ENCODE data around the gene AJAP1.

Gene AJAP1

DNA sequence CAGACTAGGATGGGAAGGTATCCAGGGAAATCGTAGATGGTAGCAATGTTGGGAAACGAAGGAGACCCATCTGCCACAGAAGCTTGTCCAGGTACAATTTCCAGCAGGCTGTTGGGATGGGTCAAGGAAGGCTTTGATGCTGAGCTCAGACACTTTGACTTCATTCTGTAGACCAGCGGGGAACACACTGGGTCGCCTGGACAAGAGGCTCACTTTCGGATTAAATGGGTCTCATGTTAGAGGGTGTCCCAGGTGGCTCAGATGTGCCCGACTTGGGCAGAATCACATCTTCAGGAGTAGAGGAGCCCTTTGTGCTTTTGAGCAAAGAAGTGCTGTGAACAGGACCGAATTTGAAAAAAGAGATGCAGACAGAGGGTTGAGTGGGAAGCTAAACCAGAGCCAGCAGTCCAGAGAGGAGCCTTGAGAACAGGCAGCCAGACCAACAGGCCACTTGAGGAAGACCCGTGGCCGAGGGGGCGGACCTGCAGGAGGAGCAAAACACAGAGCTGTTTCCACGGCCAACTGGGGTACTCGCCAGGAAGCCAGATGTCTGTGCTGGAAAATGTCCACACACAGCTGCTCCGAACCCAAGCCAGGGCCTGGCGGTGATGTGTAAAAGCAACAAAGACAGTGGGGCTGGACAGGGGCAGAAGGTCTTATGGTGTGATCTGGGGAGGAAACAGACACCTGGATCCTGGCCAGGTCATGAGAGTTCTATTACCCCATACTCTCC lies 146.9 kb downstream of the AJAP1 start:
- no peak for DNase-seq (ENCODE audit: extremely low read depth in 1 of 2, low read depth in 1 of 2)

DNA sequence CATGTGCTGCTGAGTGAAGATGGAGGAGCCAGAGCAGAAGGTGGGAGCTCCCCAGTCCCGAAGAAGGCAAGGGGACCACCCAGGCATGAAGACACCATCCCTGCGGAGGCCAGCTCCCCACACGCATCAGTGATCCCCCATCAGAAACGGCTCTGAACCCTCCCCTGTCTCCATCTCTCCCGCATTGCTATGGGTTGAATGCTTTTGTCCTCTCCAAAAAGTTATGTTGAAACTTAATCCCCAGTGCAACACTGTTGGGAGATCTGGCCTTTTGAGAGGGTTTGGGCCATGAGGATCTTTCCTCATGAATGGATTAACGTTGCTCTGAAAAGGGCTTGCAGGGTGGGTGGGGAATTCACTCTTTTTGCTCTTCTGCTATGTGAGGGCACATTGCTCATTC lies 147.6 kb downstream of the AJAP1 start:
- no peak for DNase-seq (ENCODE audit: extremely low read depth in 1 of 2, low read depth in 1 of 2)

DNA sequence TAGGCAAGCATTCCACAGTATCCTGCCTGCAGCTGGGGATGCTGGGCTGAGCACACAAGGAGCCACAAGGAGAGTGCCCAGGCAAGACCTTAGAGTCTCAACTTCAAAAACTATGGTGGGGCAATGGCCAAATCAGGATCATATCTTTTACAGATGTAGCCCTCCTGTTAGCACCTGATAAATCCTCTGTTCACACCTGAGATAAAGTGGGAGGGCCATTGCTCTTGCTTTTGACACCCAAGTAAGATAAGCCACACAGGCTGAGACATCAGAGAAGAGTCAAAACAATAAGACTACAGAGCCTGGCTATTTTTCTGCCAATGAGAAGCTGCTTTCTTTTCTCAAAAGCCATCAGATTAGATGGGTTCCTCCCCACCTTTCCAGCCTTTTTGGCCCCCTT lies 148.9 kb downstream of the AJAP1 start:
- DNase-seq (ENCODE audit: extremely low read depth in 1 of 2, low read depth in 1 of 2): no peak

DNA sequence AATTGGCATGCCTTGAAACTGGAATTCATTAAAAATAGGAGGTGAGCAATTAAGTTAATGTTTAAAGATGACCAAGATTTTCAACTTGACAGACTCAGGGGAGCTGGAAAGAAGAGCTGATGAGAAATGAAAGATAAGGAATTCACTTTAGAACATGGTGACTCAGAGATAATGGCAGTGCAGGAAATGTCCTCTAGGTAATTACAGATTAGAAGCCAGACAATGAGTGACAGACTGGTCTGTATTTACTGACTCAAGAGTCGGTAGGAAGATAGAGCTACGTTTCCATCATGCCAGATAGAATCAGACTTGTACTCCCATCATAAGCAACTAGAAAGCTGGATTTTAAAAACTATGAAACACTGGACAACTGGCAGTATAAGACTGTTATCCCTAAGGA lies 151.6 kb downstream of the AJAP1 start:
- DNase-seq (ENCODE audit: extremely low read depth in 1 of 2, low read depth in 1 of 2): no peak

DNA sequence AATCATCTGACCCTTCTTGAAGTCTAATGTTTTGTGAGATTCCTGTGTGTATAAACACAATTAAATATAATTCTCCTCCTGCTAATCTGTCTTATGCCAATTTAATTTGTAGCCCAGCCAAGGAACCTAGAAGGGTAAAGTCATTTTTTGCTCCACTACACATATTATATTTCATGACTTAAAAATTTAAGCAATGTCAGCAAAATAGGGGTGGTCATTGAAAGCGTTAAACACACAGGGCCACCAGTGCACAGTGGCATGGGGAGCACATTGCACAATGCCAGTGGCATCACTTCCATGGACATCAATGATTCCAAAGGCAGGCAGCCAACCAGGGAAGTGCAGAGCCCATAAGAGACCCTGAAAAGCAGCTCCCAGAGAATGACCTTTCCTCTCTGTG lies 166.1 kb downstream of the AJAP1 start:
- no peak for DNase-seq (ENCODE audit: extremely low read depth in 1 of 2, low read depth in 1 of 2)

DNA sequence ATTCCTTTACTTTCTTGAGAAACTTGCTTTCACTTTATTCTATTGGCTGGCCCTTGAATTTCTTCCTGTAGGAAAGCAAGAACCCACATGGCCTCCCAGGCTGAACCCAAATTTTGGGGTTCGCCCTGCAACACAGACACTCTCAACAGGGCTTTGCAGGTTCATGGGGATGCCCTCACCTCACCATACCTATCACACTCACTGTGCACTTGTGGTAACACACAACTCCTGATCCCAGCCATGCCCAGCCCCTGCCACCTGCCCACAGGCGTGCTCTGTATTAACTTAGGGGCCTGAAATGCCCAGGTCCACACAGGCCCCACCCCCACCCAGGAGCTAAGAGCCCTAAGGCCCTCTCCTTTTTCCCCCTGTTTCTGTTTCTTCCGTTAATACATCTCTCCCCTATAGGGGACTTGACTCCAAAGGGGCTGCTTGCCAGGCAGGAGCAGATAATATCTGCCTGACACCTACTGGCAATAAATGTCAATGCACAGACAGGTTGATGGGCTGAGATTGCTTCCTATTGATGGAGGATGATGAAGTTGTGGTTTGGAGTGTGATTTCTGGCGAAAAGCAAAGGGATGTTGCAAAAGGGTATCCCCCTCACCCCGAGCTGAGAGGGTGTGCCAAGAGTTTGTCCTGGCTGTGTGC lies 171.5 kb downstream of the AJAP1 start:
- no peak for DNase-seq (ENCODE audit: extremely low read depth in 1 of 2, low read depth in 1 of 2)

DNA sequence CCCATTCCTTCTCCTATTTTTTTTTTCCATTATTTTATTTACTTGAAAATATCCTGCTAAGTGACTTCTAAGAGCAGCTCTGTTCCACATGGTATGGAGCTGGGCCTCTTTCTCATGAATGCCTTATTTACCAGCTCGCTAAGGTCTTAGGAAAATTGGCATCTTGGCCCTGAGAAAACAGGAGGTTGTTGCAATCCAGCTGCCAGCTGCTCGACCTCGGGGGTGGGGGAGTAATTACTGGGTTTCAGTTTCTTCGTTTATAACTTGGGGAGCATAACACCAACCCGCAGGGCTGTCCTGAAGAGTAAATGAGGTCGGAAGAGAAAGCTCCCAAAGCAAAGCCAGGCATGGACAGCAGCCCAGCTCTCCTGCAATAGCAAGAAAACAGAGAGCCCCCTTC lies 176.3 kb downstream of the AJAP1 start:
- DNase-seq (ENCODE audit: extremely low read depth in 1 of 2, low read depth in 1 of 2): no peak

DNA sequence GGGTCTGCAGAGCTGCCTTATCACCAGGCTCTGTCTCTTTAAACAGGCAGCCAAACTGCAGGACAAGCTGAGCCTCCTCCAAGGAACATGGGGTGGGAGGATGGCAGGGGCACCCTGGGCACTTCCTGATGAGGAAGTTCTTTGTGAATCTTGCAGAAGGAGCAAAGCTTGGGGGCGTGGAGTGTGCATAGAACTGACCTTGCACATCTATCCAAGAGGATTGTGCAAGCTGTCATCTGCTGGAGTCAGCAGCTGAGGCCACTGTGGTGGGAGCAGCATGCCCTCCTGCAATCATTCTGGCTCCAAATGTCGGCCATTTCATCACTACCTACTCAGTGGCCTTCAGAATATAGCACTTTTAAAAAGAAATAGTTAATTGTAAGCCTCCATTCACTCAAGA lies 182.2 kb downstream of the AJAP1 start:
- DNase-seq (ENCODE audit: extremely low read depth in 1 of 2, low read depth in 1 of 2): no peak

DNA sequence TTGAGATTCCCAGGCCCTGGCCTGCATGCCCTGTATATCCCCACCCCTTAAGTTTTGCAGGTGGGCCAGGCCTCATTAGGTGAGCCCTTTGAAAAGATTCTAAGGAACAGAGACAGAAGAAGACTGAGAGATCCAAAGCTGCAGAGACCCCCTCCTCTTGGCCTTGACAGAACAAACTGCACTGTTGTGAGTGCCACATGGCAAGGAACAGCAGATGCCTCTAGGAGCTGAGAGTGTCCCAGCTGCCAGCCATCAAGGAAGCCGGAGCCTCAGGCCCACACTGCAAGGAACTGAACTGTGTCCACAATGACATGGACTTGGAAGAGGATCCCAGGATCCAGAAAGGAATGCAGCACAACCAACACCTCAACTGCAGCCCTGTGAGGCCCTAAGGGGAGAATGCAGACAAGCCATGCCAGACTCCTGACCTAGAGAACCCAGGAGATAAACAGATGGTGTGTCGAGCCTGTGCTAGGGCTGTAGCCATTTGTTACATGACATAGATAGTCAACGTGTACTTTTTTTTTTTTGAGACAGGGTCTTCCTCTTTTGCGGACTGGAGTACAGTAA lies 182.7 kb downstream of the AJAP1 start:
- DNase-seq (ENCODE audit: extremely low read depth in 1 of 2, low read depth in 1 of 2): no peak

DNA sequence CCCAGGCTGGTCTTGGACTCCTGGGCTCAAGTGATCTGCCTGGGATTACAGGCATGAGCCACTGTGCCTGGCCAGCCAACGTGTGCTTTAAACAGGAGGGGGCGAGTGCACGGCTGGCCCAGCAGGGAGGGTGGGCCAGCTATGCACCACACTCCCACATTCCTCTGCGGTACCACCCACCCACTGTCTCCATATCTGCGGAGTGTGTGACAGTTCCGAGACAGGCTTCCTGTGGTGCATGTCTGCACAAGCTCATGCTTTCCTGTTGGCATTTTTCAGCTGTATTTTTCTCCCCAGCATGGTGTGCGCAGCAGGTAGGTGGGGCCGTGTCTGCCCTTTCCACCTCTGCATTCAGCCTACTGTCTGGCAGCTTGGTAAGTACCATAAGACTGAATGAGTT lies 183.3 kb downstream of the AJAP1 start:
- DNase-seq (ENCODE audit: extremely low read depth in 1 of 2, low read depth in 1 of 2): no peak

DNA sequence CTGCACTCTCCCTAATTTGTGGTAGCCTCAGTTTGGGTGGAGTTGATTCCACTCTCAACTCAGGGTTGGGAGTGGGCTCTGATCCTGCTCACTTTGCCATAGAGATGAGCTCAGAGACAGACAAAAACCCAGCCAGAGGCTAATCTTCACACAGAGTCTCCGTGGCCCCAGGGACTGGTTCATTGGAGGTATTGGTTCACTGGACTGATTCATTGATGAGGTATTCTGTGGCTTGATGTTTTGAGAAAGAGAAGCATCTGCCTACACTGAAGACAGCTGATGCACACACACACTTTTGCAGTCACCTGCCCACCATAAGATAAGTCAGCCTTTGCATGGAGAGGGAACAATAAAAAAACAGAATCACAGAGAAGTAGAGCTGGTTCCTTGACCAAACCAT lies 183.8 kb downstream of the AJAP1 start:
- DNase-seq (ENCODE audit: extremely low read depth in 1 of 2, low read depth in 1 of 2): no peak
